GM12878 (cell line): Measurements from ENCODE around the gene C12orf60. TPM values are rescaled to one million over a fixed set of nuclear protein-coding genes. Genes with fewer than 3 reads are reported as not detected.

Experiments
- ATAC-seq: fragments of 200-7000 bp; cut with Tn5 transposase; 3 replicates; pipeline ENCODE4 v1.9.1; 2020; ENCODE audit warnings: mild to moderate bottlenecking, moderate library complexity
- BruUV-seq: library from RNA; stranded (reverse); fragments of 400-500 nt; replicated peaks from 2 replicates; lab custom pipeline; 2021; lab: Mats Ljungman, UMichigan
- CTCF ChIA-PET: fragments of 300-600 bp; sonication (Branson Sonifier 250); formaldehyde crosslinking; extraction: SDS; loops from one replicate; lab custom pipeline; 2021; ENCODE audit warnings: inconsistent platforms; lab: Yijun Ruan, JAX
- POLR2A ChIA-PET: fragments of 350-600 bp; formaldehyde crosslinking; extraction: SDS; loops from one replicate; lab custom pipeline; 2021; ENCODE audit warnings: inconsistent platforms; lab: Charles Lee
- RAD21 ChIA-PET: fragments of 300-600 bp; sonication (Branson Sonifier 250); formaldehyde crosslinking; loops from one replicate; lab custom pipeline; 2023; ENCODE audit warnings: antibody characterized with exemption; ENCODE audit not compliant: unreplicated experiment; lab: Charles Lee
- SMC1A ChIA-PET: fragments of 300-600 bp; sonication (Branson Sonifier 250); formaldehyde crosslinking; loops from one replicate; lab custom pipeline; 2023; ENCODE audit not compliant: unreplicated experiment, uncharacterized antibody; lab: Charles Lee
- DNase-seq: peaks from one replicate; pipeline ENCODE4 v3.0.0-alpha.2; 2011; ENCODE audit warnings: low read depth, low spot score
- FAIRE-seq: peaks from 3 replicates; lab custom pipeline; 2011; peaks lifted over from hg19 to GRCh38; lab: Jason Lieb, UNC
- H2AFZ ChIP-seq: 2 replicates; pipeline ENCODE4 v1.6.0; 2011; ENCODE audit warnings: low read depth, low read length, control low read depth; ENCODE audit not compliant: control insufficient read depth
- H3K27ac ChIP-seq: 2 replicates; pipeline ENCODE4 v1.5.1; 2011; ENCODE audit warnings: control low read depth; ENCODE audit not compliant: control insufficient read depth, insufficient read depth
- H3K27me3 ChIP-seq, 2 experiments: replicated peaks in 1 of 2; 2 replicates each; pipeline versions ENCODE4 v1.6.0 to v1.6.1; 2011; ENCODE audit warnings: low read length in 1 of 2; ENCODE audit not compliant: control insufficient read depth in 2 of 2, insufficient read depth in 2 of 2
- H3K36me3 ChIP-seq, 2 experiments: 2 replicates each; pipeline ENCODE4 v1.5.1; 2011; ENCODE audit warnings: low read length in 1 of 2; ENCODE audit not compliant: control insufficient read depth in 2 of 2, insufficient read depth in 2 of 2
- H3K4me1 ChIP-seq: 2 replicates; pipeline ENCODE4 v1.6.1; 2011; ENCODE audit warnings: mild to moderate bottlenecking, low read length, moderate library complexity, mixed read lengths; ENCODE audit not compliant: control insufficient read depth, insufficient read depth
- H3K4me2 ChIP-seq: 2 replicates; pipeline ENCODE4 v1.6.0; 2011; ENCODE audit warnings: control low read depth; ENCODE audit not compliant: control insufficient read depth, insufficient read depth
- H3K4me3 ChIP-seq: fragments of 200-600 bp; sonication (generic); 2 replicates; pipeline ENCODE4 v1.5.1; 2016
- H3K79me2 ChIP-seq: 2 replicates; pipeline ENCODE4 v1.6.0; 2011; ENCODE audit warnings: low read length; ENCODE audit not compliant: control insufficient read depth, insufficient read depth
- H3K9ac ChIP-seq: 2 replicates; pipeline ENCODE4 v1.8.0; 2011; ENCODE audit warnings: low read length, control low read depth, mixed read lengths; ENCODE audit not compliant: control insufficient read depth, insufficient read depth
- H3K9me3 ChIP-seq: replicated peaks from 3 replicates; pipeline ENCODE4 v1.5.1; 2011; ENCODE audit warnings: mild to moderate bottlenecking, low read length; ENCODE audit not compliant: control insufficient read depth, insufficient read depth
- H4K20me1 ChIP-seq: 2 replicates; pipeline ENCODE4 v1.6.0; 2011; ENCODE audit not compliant: control insufficient read depth, insufficient read depth
- MYB ChIP-seq: fragments of 150-350 bp; IDR thresholded peaks from 2 replicates; pipeline ENCODE4 v1.6.1; 2014; ENCODE audit warnings: mild to moderate bottlenecking, low read depth, low read length, borderline replicate concordance
- SMARCA5 ChIP-seq: fragments of 450-650 bp; IDR thresholded peaks from 2 replicates; pipeline ENCODE4 v1.6.1; 2017; ENCODE audit warnings: mild to moderate bottlenecking
- ZNF274 ChIP-seq: IDR thresholded peaks from one replicate; pipeline ENCODE4 v1.8.0; 2011; ENCODE audit not compliant: insufficient read length, insufficient read depth
- WGBS: methylation state at CpG from one replicate; pipeline ENCODE4 v1.1.6; 2016; ENCODE audit warnings: low lambda C conversion rate; ENCODE audit not compliant: insufficient replicate concordance, insufficient coverage; ENCODE audit errors: missing lambda C conversion rate; 5-methylcytosine and 5-hydroxymethylcytosine counted together
- in situ Hi-C: fragments of 300-500 bp; cut with MboI; formaldehyde crosslinking; loops from 9 replicates; pipeline ENCODE4 v1.14.3; 2018; ENCODE audit warnings: mixed read lengths
- intact Hi-C: fragments of 100-400 bp; cut with micrococcal nuclease; formaldehyde crosslinking; loops from one replicate; pipeline ENCODE4 v1.14.2; 2022; ENCODE audit not compliant: unreplicated experiment
- polyA plus RNA-seq, 11 experiments: library from polyadenylated mRNA; depleted of rRNA in 4 of 11; unstranded in 6 of 11; stranded (reverse) in 5 of 11; fragments of >200 nt; fragmentation: Nextera tagmentation in 4 of 11; fragmentation: Illumina TruSeq in 1 of 11; extraction: Ambion mirVana in 4 of 11; extraction: Trizol in 1 of 11; gene quantifications; 1 replicate in 1 of 11; 2 replicates in 10 of 11; pipeline versions ENCODE4 v1.2.1 to v1.2.3, GENCODE V29; 2011 to 2016; ENCODE audit warnings: inconsistent platforms in 2 of 11, missing spikeins in 2 of 11, low read depth in 1 of 11
- total RNA-seq, 4 experiments: library from RNA; depleted of rRNA in 3 of 4; stranded (reverse); fragments of >200 nt in 3 of 4; fragmentation: Illumina TruSeq in 1 of 4; extraction: Trizol in 1 of 4; gene quantifications; 2 replicates each; pipeline versions ENCODE4 v1.2.1 to v1.2.3, GENCODE V29; 2013 to 2021

C12orf60 gene
- total and polyA plus RNA-seq, 10 of the 15 experiments (the other 5 are each of a cell fraction or from before 2014, with no cell fraction given): 1.8 to 7.2 (median 3.2) TPM

- ChIA-PET POLR2A (no interaction called here), RAD21 (interaction anchor here (4.8 kb wide), 1 partner anchor 146 kb away, joined by 70 read pairs; no protein-coding TSS in a partner anchor), CTCF (interaction anchor here (6.4 to 9.9 kb wide), 2 partner anchors 41 to 146 kb away, joined by 82 to 104 read pairs; no protein-coding TSS in a partner anchor), SMC1A (interaction anchor here (1.1 to 15.6 kb wide), 5 partner anchors 34 to 147 kb away, joined by 3 to 242 read pairs (median 6); partner anchors contain the start of genes C12orf60 and WBP11)
- ATAC-seq: no peak
- no peak overlapping the region for H3K4me2 ChIP-seq
- no peaks in the 10 kb centered on the region for H3K4me1 ChIP-seq
- H3K79me2 ChIP-seq: no peaks in the 10 kb centered on the region
- in situ Hi-C loops: loop anchor here (5.0 kb wide), 1 partner anchor 148 kb away; no protein-coding TSS in a partner anchor
- no peak overlapping the region for H2AFZ ChIP-seq
- no peaks in the 10 kb centered on the region for H3K27me3 ChIP-seq
- FAIRE-seq: no peak
- no peak overlapping the region for H3K4me3 ChIP-seq
- no peak overlapping the region for H3K27ac ChIP-seq
- no peak for DNase-seq
- no peak overlapping the region for H3K9ac ChIP-seq
- no peaks in the 10 kb centered on the region for H4K20me1 ChIP-seq
- no peaks in the 10 kb centered on the region for H3K9me3 ChIP-seq
- no TSS peak for BruUV-seq
- H3K36me3 ChIP-seq: no peaks in the 10 kb centered on the region
- 41% methylated on average over 2 of the region's 2 CpGs for WGBS
- TF ChIP-seq ZNF274 (no peak), SMARCA5 (no peak)
- TF ChIP-seq, all 136 proteins: peak for 0
- intact Hi-C loops: loop anchor here (5.0 kb wide), 3 partner anchors 33 to 418 kb away; partner anchors contain the start of gene ERP27
Observed at GRCh38 chr12:14849661-14850060, 46.2 kb downstream of the C12orf60 start.

DNA sequence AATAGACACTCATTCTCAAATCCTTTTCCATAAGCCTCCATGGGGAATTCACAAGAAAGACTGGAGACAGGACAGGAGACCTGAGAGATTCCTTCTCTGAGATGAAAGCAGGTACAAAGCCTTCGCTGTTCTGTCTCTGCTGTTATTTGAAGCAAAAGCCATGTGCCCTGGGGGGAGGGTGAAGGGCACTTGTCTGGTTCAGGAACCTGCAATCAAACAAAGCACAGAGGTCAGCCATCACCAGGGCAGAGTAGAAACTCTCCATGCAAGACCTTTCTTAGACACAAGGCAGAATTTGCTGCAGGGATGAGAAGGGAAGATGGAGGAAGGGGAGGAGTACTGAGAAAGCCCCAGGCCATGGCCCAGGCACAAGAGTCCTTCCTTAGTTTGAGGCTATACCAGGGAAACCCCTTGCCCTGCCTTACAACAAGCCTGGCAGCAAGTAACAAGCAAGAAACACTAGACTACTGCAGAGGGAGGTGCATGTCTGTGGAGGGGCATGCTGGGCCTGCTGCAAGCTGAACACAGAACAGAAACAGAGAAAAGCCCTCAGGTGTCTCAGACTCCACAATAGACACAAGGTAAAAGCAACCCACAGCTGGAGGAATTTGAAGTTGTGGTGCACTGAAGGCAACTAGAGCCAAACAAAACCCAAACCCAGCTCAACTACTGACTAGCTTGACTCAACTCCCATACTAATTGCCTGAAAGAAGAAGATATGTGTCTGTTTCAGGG is 47.6 kb downstream of the C12orf60 start:
- H3K4me3 ChIP-seq: no peak overlapping the region

More for the DNA sequence above, 47.6 kb downstream of the C12orf60 start:
- H3K9me3 ChIP-seq: no peaks in the 10 kb centered on the region; the same call in 2 of the 3 replicates
- in situ Hi-C loops (no loop called here), intact Hi-C loops (no loop called here)
- no peaks in the 10 kb centered on the region for H4K20me1 ChIP-seq
- H3K79me2 ChIP-seq: no peaks in the 10 kb centered on the region
- H3K27me3 ChIP-seq: no peaks in the 10 kb centered on the region
- TF ChIP-seq MYB: no peak
- no peak overlapping the region for H3K9ac ChIP-seq
- peak overlapping the region; percentile 46 for H2AFZ ChIP-seq
- H3K4me2 ChIP-seq: no peak overlapping the region
- H3K36me3 ChIP-seq: no peaks in the 10 kb centered on the region
- no peak overlapping the region for H3K27ac ChIP-seq
- DNase-seq (peak; percentile 16), ATAC-seq (peak; percentile 83), FAIRE-seq (no peak)
- RAD21 ChIA-PET: interaction anchor here (0.6 to 1.9 kb wide), 6 partner anchors 40 to 144 kb away, joined by 3 to 10 read pairs (median 4); no protein-coding TSS in a partner anchor
- POLR2A ChIA-PET: no interaction called here
- 19% methylated on average over 1 of the region's 1 CpG for WGBS
- BruUV-seq: no TSS peak
- SMC1A ChIA-PET: interaction anchor here (0.9 to 15.6 kb wide), 5 partner anchors 38 to 145 kb away, joined by 3 to 242 read pairs (median 4); partner anchors contain the start of genes ARHGDIB, C12orf60 and WBP11
- H3K4me1 ChIP-seq: no peaks in the 10 kb centered on the region
- CTCF ChIA-PET: interaction anchor here (0.6 to 9.9 kb wide), 5 partner anchors 40 to 734 kb away, joined by 3 to 82 read pairs (median 5); no protein-coding TSS in a partner anchor
